GM12878 (cell line): Measurements from ENCODE around the gene GLUL.

ENCODE experiments used
- BHLHE40 ChIP-seq, 2 experiments: fragments of 450-650 bp in 1 of 2; IDR thresholded peaks; 2 replicates each; pipeline ENCODE4 v1.6.1; 2011 to 2017; ENCODE audit warnings: low read depth in 2 of 2, borderline replicate concordance in 1 of 2, improper control_type of control experiment in 1 of 2, low read length in 1 of 2, mild to moderate bottlenecking in 1 of 2
- CEBPB ChIP-seq, 2 experiments: fragments of 150-350 bp in 1 of 2; IDR thresholded peaks; 2 replicates each; pipeline ENCODE4 v1.6.1; 2012 to 2014; ENCODE audit warnings: low read depth in 2 of 2, low read length in 2 of 2, borderline replicate concordance in 1 of 2, inconsistent platforms in 1 of 2
- FOXK2 ChIP-seq: fragments of 450-650 bp; IDR thresholded peaks from 2 replicates; pipeline ENCODE4 v1.6.1; 2017; ENCODE audit warnings: mild to moderate bottlenecking, moderate library complexity
- MEF2B ChIP-seq: fragments of 450-650 bp; IDR thresholded peaks from 2 replicates; pipeline ENCODE4 v1.6.1; 2018; ENCODE audit warnings: mild to moderate bottlenecking, moderate library complexity; ENCODE audit not compliant: partially characterized antibody, poor library complexity, severe bottlenecking
- POLR2A ChIP-seq: IDR thresholded peaks from 2 replicates; pipeline ENCODE4 v1.6.1; 2011; ENCODE audit warnings: low read depth, mild to moderate bottlenecking, low read length
- POLR2AphosphoS2 ChIP-seq: IDR thresholded peaks from 2 replicates; pipeline ENCODE4 v1.6.1; 2011; ENCODE audit warnings: low read depth, mild to moderate bottlenecking, low read length, improper control_type of control experiment, moderate library complexity
- RELB ChIP-seq: fragments of 450-650 bp; IDR thresholded peaks from 2 replicates; pipeline ENCODE4 v1.6.1; 2017; ENCODE audit warnings: low read depth, mild to moderate bottlenecking, moderate library complexity

DNA sequence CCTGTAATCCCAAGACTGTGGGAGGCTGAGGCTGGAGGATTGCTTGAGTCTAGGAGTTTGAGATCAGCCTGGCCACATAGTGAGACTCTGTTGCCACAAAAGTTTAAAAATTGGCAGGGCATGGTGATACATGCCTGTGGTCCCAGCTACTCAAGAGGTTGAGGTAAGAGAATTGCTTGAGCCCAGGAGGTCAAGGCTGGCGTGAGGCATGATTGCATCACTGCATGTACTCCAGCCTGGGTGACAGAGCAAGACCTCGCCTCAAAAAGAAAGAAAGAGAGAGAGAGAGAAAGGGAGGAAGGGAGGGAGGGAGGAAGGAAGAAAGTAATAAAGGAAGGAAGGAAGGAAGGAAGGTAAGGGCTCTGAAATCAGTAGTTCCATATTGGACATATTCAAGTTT, 25.0 kb downstream of the GLUL start:
- TF ChIP-seq POLR2A (no peak), RELB (no peak), FOXK2 (no peak), CEBPB (IDR thresholded peaks at IDR 0.05; ENCODE audit: borderline replicate concordance in 1 of 2, low read depth in 2 of 2, low read length in 2 of 2) (no peak), MEF2B (no peak), BHLHE40 (IDR thresholded peaks at IDR 0.05; ENCODE audit: borderline replicate concordance in 1 of 2, low read depth in 2 of 2, low read length in 1 of 2) (no peak), POLR2AphosphoS2 (no peak)
